NCI-H2196 (cell line): ENCODE results near the gene RACK1.

Experiments used
- DNase-seq: peaks from one replicate; lab custom pipeline; 2025; ENCODE audit not compliant: unreplicated experiment; lab: John Stamatoyannopoulos, UW

The RACK1 gene

DNA sequence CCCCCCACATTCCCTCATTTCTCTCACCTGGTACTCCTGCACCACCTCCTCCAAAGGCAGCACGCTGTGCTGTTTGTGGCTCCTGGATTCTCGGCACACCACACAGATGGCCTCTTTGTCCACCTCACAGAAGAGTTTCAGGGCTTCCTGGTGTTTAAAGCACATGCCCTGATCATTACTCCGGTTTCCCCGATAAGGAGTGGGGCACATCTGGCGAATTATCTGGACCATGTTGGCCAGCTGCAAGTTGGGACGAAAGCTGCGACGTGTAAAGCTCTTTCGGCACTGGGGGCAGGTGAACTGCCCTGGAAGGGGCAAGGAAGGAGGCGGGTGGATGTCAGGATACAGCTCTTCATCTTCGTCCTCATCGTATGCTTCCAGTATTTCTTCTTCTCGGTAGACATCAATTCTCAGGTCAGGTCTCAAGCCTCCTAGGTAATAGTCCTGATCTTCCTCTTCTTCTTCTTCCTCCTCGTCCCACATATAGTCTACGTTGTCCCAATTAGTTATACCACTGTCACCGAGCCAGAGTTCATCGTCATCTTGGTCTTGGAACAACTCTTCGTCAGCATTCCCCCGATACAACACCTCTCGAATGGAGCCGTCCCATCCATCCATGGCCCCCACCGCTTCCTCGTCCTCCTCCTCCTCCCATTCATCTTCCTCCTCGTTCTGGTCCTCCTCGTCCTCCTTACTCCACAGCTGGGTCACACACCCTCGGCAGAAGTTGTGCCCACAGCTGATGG is 16.4 kb upstream of the RACK1 start:
- no peak for DNase-seq

DNA sequence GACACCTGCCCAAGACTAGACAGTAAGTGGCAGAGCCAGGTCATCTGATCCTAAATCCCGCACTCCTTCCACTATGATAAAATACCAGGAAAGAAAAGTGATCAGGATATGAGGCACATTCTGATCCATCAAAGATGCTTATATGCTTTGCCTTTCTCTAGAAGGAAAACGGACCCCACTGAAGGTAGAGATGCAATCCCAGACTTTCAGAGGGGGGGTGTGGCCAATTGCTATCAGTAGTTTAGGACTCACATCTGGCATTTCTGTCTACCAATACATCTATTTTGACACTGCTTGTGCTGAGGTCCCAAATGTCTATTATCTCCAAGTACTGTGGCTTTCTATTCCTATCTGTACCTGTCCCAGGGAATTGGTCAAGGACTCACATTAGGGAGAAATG is 15.6 kb upstream of the RACK1 start:
- DNase-seq = no peak

DNA sequence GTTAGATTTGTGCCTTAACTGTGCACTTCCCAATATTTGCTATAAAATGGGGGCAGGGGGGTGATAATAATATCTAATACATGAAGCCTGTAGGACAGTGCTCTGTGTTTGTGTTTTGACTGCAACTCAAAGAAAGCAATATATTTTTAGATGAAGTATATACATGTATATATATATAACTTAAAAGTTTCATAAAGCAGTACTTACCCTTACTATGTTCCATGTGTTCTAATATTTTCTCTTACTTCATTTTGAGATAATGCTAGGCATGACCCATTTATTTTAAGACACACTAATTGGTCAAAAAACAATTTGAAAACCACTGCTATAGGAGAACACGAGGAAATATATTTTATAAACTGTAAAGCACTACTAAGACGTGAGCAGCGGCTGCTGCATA is 14.9 kb upstream of the RACK1 start:
- no peak for DNase-seq

DNA sequence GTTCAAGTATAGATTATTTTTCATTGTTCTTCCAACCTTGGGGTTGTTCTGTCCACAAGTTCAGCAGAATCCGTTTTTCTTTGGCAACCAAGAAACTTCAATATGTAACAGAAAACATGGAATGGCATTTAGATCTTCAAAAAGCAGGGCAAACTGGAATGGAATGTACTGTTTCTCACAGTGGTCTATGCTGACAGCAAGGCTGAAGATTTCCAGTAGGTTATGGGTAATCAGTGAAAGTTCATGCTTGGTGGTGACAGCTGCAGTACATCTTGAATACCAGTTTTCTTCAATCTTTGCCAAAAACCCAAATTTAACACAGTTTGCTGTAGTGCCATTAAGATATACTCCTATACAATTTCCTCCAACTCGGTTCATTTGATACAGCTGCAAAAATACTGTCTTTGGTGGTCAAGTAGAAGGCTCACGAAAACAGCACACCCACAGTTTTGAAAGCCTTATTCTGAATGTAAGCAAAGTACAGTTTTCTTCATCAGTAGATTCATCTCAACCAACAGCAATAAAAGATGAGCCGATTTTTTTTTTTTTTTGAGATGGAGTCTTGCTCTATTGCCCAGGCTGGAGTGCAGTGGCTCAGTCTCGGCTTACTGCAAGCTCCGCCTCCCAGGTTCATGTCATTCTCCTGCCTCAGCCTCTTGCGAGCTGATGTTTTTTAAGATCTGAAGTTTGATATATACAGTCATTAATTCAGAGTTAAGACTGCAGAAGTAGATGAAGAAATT is 12.3 kb upstream of the RACK1 start:
- no peak for DNase-seq

DNA sequence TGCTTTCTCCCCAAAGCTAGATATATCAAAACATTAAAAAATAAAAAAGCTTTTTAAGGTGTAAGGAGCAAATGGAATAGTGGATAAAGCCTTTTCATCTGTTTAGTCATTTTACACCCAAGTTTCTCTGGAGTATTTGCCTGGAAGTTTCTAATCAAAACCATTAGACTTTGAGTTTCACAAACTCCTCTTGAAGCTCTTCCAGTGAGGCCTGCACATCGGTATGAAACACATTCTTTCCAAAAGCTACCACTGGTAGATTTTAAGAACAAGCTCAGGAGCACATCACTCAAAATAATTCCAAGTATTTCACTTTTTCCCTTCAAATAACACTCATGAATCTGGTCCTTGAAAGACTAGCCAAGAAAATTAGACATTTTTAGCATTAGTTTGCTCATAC is 11.6 kb upstream of the RACK1 start:
- no peak for DNase-seq

- no peak for DNase-seq
These were observed 4.6 kb upstream of the RACK1 start for GRCh38 chr5:181248277-181248676.

DNA sequence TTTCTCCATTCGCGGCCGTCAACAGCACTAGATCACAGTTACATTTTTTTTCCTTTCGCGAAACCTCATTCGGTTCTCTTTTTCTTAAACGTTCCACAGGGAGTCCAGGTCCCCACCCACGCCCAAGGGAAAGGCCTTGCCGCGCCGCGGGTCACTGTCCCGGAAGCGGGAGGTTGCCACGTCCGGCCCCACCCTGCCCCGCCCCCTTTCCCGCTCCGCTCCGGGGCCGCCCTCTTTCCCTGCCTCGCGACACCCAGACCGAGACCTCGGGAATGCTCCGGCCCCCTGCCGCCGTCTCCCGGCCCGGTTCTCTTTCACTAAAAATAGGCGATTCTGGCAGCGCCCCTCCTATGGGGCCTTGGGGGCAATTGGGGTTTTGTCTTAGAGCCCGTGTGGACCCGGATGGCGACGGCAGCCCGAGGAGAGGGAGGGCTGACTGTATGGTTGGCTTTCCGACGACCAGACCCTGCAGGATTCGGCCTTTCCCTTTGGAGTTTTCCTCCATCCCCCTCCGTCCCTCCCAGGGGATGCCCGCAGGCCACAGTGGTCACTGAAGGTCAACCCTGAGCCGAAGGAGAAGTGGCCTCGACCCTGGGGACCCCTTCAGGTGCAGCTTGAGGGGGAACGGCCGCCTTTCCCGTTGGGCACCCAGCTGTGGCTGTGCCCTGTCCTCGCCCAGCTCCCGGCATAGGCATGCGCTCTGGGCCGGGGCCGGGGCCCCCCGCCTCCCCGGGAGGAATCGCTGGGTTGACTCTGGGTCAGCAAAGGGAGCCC is 2.8 kb upstream of the RACK1 start:
- DNase-seq = no peak

GRCh38 chr5:181245427-181246275 is 1.9 kb upstream of the RACK1 start:
- DNase-seq = no peak

DNA sequence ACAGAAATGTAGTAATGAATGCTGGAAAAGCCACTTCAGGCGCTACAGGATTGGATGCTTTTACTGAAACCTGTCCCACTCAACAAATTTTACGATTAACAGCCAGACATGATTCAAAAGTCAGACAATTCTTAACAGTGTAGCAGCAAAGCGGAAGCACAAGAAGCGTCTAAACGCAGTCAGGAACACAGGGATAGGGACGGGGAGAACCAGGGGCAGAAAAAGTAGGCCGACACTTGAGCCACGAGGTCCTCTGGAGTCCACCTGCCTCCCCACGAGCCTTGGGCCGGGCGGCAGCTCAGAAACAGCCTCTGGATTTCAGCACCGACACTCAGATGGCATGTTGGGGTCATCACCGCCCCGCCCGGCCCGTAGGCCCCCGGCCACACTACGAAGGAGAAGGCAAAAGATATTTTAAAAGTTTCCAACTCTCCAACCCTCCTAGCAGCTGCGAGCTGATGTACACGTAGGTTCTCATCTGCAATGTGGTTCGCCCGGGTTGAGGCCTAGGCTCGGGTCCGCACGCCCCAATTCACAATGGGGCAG is 615 bp downstream of the RACK1 start:
- no peak for DNase-seq

DNA sequence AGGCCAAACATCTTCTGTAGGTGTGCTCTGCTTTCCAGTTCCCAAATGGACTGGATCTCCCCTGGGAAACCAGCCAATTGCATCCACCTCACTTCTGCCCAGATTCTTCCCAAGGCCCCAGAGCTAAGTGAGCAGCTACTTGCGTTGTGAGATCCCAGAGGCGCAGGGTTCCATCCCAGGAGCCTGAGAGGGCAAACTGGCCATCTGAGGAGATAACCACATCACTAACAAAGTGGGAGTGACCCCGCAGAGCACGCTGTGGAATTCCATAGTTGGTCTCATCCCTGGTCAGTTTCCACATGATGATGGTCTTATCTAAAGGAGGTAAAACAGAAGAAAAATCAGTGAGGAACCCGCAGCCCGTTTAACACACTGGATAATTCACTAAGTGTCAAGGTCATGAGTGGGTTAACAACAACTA is 1.7 kb downstream of the RACK1 start:
- DNase-seq = no peak

- DNase-seq = no peak
These were observed 2.2 kb downstream of the RACK1 start for GRCh38 chr5:181241393-181241975.

DNA sequence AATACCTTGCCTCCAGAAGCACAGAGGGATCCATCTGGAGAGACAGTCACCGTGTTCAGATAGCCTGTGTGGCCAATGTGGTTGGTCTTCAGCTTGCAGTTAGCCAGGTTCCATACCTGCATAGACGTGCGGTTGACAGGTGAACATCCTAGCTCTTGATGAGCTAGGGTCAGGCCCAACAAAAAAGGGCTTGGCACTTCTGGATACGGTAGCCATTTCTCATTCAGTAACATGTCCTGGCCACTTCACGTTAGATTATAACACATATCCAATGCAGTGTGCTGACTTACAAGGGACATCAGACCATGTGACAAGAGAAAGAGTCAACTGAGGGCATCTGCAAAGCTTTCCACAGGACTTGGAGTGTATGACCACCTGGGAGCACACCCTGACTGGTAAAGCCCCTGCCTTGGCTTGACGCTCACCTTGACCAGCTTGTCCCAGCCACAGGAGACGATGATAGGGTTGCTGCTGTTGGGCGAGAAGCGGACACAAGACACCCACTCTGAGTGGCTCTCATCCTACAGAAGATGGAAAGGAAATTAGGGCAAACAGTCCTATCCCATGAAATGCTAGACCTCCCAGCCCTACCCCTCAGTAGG is 4.5 kb downstream of the RACK1 start:
- DNase-seq = no peak

DNA sequence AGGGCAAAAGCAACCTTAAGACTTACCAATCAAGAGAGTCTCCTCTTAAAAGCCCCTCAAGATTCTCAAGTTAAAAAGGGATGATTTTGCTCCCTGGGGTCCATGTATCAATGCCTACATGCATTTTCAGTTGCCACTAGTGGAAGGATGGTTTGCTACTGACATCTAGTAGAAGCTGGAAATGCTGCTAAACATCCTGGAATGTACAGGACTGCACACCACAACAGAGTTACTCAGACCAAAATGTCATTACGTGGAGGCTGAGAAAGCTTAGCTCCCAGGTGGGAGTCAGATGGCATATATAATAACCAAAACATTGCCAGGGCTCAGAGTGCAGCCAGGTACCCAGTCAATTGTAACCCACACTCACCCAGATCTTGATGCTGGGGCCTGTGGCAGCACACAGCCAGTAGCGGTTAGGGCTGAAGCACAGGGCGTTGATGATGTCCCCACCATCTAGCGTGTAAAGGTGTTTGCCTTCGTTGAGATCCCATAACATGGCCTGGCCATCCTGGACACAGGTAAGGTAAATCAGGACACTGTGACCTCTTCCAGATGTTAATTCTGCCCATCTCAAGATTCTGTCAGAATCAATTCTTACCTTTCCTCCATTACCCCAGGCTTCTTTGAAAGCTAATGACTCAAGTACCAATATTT is 5.8 kb downstream of the RACK1 start:
- no peak for DNase-seq

- DNase-seq = no peak
These were observed 6.6 kb downstream of the RACK1 start for GRCh38 chr5:181236954-181237641.

DNA sequence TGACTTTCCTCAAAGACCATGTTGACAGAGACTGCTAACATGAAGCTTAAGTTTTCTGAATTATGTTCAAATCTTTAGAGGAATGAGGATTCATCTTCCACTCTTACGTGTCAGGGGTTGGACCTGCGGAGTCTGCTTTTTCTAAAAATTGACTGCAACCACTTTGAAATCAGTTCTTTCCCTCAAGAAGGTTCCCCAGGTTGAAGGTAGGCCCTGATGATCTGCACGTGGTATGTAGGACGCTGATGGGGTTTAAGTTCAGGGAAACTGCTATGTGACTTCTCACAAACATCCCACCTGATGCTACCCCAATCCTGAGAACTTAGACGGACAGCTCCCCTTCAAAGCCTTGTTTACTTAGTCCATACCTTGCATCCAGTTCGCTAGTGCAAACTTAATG is 7.2 kb downstream of the RACK1 start:
- no peak for DNase-seq

DNA sequence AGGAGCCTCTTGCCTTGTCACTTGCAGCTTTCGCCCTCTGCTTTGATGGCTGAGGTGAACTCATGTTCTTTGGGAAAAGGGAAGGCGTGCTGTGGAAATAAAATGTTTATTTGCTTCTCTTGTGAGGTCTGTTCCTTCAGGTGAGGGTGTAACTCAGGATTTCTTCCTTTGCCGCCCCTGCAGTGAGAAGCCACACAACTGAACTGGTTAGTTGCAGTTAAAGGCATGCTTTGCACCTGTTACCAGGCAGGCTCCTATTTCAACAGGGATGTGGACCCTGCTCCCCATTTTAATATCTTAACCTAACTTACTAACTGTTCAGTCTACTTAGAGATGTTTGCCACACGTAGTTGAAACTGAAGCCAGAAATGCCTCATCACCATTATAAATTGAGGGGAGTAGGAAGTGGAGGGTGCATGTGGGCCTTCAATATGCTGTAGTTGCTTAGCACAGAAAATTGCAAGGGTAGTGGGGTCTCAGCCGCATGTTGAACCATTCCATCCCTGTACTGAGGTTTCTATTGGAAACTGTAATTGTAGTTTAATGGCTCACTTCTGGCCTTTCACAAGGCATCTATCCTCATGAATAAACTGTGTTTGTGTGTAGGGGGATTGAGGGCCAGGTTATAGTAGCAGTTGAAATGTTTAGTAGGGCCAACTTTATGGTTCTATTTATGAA is 7.9 kb downstream of the RACK1 start:
- DNase-seq = no peak

DNA sequence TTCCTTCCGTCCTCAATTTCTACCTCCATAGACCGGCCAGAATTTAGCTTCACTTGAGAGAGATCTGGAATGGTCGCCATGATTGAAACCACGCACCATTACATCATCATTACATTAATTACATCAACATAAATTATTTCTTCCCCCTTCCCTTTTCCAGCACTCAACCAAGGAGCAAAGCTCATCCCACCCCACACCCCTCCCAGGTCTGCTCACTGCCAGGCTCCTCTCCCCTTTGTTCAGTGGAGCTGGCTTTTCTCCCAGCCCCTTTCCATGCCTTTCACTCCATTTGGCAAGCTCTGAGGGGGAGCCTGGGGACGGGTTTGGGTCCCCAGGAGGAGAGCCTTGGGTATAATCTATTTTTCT is 8.4 kb downstream of the RACK1 start:
- no peak for DNase-seq
